ENCODE data around the gene DZANK1.
A peak's percentile ranks its signal among the peaks of the same experiment; 100 is the strongest.
"Not testable (repeated sequence)": the region's sequence is repeated elsewhere in the genome, so short reads cannot be mapped to it uniquely, and the experiment has no call there.

The DZANK1 gene

DNA sequence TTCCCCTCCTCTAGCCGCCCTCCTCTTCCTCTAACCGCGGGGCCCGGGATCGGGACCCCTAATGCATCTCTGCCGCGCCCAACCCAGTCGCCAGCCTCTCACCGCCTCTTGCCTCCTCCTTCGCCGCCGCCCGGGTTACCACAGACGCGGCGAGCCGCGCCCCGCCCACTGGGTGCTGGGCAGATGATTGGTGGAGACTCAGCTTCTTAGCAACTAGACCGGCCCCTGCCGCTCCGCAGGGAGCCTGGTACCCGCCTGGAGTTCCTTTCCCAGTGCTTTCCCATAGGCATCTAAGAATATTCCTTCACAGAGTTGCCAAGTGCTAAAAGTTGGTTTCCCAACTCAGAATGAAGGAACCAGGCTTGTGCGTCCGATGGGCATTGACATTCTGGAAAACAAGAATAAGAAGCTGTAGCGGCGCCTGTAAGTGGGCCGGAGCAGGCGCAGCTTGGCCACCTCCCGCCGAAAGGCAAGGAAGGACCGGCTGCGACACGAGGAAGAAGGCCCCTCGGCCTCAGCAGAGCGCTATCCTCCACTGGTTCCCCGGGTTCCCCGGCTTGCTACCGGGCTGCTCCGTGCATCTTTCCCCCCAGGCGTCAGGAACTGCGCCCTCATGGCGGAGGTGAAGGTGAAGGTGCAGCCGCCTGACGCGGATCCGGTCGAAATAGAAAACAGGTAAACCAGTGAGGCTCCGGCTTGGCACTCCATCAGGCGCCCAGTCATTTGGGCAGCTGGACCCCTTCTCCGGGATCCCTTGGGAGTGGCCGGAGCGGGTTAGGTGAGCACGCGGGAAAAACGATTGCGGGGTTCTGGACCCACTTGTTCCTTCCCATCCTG, at the start of gene DZANK1, which contains the start of gene POLR3F:
Gene DZANK1, minus strand, starts transcription at position 137 of the 837 bp plus-strand sequence. CDS start 1,672 bp downstream, outside the sequence.
Gene POLR3F, plus strand, starts transcription at position 497 of the 837 bp plus-strand sequence. Its CDS starts 117 bp downstream, at position 614.
- DNase-seq (ENCODE audit: low read depth in 2 of 2, low spot score in 1 of 2): peak; percentile 81 to 85

GRCh38 chr20:18515973-18516372, 49.1 kb upstream of the DZANK1 start:
- DNase-seq (ENCODE audit: low read depth in 2 of 2, low spot score in 1 of 2): no peak

DNA sequence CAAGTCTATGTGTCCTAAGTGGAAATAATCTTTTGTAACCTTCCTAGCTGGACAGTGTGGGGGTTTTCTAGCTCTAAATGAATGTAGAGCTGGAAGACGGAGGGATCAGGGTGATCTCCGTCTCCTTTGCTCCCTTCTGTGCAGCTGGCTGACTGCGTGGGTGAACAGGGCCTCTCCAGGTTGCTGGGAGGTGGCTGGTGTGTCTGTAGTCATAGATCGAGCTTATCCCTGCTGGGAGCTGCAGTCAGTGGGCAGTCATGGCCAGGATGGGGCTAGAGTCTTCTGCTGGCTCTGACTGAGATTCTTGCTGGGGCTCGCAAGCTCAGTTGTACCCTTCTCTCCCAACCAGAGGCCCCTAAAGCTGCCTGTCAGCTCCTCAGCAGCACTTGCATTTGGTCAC, 47.3 kb upstream of the DZANK1 start:
- no peak for DNase-seq (ENCODE audit: low read depth in 2 of 2, low spot score in 1 of 2)

GRCh38 chr20:18513208-18513607, 46.4 kb upstream of the DZANK1 start:
- no peak for DNase-seq (ENCODE audit: low read depth in 2 of 2, low spot score in 1 of 2)

DNA sequence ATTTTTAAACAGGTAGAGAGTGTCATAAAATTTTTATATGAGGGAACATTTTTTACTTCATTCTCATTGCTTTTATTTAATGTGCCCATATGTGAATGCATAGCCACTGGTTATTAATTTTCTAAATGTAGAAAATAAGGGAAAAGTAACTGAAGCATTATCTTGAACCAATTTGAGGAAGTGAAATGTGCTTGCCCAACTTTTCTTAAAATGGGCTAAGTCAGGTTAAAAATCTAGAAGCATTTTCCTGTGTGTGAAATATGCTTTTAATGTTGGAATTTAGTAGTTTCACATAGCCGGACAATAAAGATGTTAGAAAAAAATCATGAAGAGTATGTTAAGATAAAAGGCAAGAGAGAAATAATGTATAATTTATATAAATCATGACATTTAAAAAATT, 44.7 kb upstream of the DZANK1 start:
- no peak for DNase-seq (ENCODE audit: low read depth in 2 of 2, low spot score in 1 of 2)

- peak; percentile 97 to 98 for DNase-seq (ENCODE audit: low read depth in 2 of 2, low spot score in 1 of 2)
Observed at GRCh38 chr20:18507218-18508191, 40.7 kb upstream of the DZANK1 start, which contains the start of gene SEC23B. Gene SEC23B (plus strand): TSS chr20:18507940. CDS start chr20:18510836, 2,896 bp downstream.

GRCh38 chr20:18506744-18507143, 39.9 kb upstream of the DZANK1 start:
- no peak for DNase-seq (ENCODE audit: low read depth in 2 of 2, low spot score in 1 of 2)

DNA sequence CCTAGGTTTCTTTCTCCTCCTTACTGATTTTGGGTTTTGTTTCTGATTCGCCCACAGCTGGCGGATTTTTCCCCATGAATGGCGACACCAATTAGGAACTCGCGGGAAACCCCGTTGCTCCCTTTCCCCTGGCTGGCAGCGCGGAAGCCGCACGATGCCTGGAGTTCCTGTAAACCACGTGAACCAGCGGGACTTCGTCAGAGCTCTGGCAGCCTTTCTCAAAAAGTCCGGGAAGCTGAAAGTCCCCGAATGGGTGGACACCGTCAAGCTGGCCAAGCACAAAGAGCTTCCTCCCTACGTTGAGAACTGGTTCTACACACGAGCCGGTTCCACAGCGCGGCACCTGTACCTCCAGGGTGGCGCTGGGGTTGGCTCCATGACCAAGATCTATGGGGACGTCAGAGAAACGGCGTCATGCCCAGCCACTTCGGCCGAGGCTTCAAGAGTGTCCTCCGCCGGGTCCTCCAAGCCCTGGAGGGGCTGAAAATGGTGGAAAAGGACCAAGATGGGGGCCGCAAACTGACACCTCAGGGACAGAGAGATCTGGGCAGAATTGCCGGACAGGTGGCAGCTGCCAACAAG, 37.7 kb upstream of the DZANK1 start:
- no peak for DNase-seq (ENCODE audit: low read depth in 2 of 2, low spot score in 1 of 2)

- DNase-seq (ENCODE audit: low read depth in 2 of 2, low spot score in 1 of 2): not testable (repeated sequence)
Observed at GRCh38 chr20:18501672-18502071, 34.8 kb upstream of the DZANK1 start.

GRCh38 chr20:18497603-18498002, 30.8 kb upstream of the DZANK1 start:
- DNase-seq (ENCODE audit: low read depth in 2 of 2, low spot score in 1 of 2): no peak

- DNase-seq (ENCODE audit: low read depth in 2 of 2, low spot score in 1 of 2): peak; percentile 38 to 40
Observed at GRCh38 chr20:18496740-18497592, 30.1 kb upstream of the DZANK1 start, which contains the start of gene RBBP9. Gene RBBP9 (minus strand): TSS chr20:18497225. CDS start chr20:18497167, 58 bp downstream.

GRCh38 chr20:18496042-18496441, 29.2 kb upstream of the DZANK1 start:
- DNase-seq (ENCODE audit: low read depth in 2 of 2, low spot score in 1 of 2): no peak

- no peak for DNase-seq (ENCODE audit: low read depth in 2 of 2, low spot score in 1 of 2)
Observed at GRCh38 chr20:18488301-18488700, 21.5 kb upstream of the DZANK1 start.

GRCh38 chr20:18481596-18481995, 14.8 kb upstream of the DZANK1 start:
- DNase-seq (ENCODE audit: low read depth in 2 of 2, low spot score in 1 of 2): no peak

DNA sequence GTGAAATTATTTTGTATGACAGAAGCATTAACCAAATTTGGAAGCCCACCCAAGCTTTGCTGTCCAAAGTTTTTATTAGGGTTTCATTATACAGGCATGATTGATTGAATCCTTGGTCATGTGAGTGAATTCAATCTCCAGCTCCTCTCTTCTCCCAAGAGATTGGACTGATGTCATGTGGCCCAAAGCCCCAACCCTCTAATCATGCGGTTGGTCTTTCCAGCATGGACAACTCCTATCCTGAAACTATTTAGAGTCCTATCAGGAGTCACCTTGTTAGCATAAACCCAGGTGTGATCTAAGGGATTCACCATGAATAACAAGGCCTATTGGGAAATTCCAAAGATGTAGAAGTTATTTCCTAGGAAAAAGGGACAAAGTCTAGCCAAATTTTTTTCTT, 11.0 kb upstream of the DZANK1 start:
- DNase-seq (ENCODE audit: low read depth in 2 of 2, low spot score in 1 of 2): no peak

- DNase-seq (ENCODE audit: low read depth in 2 of 2, low spot score in 1 of 2): no peak
Observed at GRCh38 chr20:18477218-18477617, 10.4 kb upstream of the DZANK1 start.

DNA sequence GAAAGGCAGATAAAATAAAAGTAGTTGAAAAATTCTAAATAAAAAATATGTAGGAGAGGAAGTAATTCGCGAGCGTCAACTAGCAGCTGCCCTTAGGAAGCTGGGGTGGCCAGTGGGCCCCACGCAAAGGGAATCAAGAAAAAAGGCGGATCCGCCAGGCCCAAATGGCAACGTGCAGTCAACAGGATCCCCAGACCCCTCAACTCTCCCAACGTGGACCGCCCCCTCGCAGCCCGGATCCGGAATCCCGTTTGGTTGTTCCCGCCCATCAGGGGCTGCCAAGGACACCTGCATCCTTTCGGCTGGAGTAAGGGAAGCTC, 296 bp downstream of the DZANK1 start:
- DNase-seq (ENCODE audit: low read depth in 2 of 2, low spot score in 1 of 2): no peak

- no peak for DNase-seq (ENCODE audit: low read depth in 2 of 2, low spot score in 1 of 2)
Observed at GRCh38 chr20:18465536-18466200, 1.2 kb downstream of the DZANK1 start.

DNA sequence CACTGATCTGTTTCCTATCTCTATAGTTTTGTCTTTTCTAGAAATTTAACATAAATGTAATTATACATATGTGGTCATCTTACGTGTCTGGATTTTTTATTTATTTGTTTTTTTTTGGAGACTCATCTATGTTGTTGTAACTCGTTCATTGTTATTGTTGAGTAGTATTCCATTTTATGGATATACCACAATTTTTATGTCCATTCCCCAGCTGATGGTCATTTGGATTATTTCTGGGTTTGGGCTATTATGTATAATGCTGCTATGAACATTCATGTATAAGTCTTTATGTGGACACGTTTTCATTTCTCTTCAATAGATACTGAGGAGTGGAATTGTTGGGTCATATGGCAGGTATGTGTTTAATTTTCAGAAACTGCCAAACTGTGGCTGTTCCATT, 10.2 kb downstream of the DZANK1 start:
- DNase-seq (ENCODE audit: low read depth in 2 of 2, low spot score in 1 of 2): no peak

DNA sequence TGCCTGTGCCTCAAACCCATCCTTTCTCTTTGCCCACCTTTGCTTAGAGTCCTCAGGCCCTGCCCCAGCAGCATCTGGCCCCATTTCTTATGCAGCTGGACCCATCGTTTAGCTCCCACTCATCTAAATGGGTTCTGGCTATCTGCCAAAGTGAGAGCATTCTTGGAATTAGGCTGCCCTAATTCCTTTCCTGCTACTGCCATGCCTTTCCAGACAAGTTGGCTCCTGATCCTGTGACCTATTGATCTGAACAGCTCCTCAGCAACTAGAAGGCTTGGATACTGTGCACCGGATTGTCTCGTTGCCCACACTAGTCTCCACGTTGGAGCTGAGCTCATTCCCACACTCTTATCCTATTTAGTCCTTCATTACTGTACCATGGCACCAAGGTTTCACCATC, 22.9 kb downstream of the DZANK1 start:
- DNase-seq (ENCODE audit: low read depth in 2 of 2, low spot score in 1 of 2): no peak

Measured in stimulated activated CD8-positive, alpha-beta memory T cell treated with anti-CD3 and anti-CD28 coated beads, Interleukin-4, amount 100 ng/mL, for 4 hours (primary cell).